A673 (cell line): ENCODE results near the gene COX5B.

Source experiments
- EZH2 ChIP-seq: fragments of 200-600 bp; sonication (generic); IDR thresholded peaks from 2 replicates; pipeline ENCODE4 v1.6.1; 2017; ENCODE audit warnings: borderline replicate concordance, low read depth, mild to moderate bottlenecking, mixed read lengths, antibody characterized with exemption, low read length; ENCODE audit not compliant: poor library complexity, severe bottlenecking
- TF ChIP-seq, protein P1 (sequence below): fragments of 300-800, 200-600 bp; sonication (generic); conservative IDR thresholded peaks from 2 replicates; pipeline ENCODE4 v1.5.1; 2017; ENCODE audit warnings: low read depth, mild to moderate bottlenecking, antibody characterized with exemption, low read length, moderate library complexity, mixed read lengths

DNA sequence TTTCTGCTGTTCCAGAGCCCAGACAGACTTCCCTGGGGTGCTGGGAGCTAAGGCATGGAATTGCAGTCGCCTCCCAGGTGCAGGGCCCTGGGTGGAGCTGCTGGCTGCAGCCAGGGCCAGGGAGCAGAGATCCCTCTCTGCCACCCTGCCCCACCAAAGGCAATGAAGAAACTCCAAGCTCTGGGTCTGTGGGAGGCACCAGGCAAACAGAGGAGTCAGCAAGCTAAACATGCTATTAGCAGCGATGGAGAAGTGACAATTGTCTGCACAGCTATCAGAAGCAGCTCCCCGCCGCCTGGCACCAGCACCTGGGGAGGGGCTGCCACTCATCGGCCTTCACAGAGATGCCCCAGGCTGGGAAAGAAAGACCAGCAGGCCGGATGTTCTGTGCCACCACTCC is 28.0 kb upstream of the COX5B start:
- TF ChIP-seq, protein P1, sequence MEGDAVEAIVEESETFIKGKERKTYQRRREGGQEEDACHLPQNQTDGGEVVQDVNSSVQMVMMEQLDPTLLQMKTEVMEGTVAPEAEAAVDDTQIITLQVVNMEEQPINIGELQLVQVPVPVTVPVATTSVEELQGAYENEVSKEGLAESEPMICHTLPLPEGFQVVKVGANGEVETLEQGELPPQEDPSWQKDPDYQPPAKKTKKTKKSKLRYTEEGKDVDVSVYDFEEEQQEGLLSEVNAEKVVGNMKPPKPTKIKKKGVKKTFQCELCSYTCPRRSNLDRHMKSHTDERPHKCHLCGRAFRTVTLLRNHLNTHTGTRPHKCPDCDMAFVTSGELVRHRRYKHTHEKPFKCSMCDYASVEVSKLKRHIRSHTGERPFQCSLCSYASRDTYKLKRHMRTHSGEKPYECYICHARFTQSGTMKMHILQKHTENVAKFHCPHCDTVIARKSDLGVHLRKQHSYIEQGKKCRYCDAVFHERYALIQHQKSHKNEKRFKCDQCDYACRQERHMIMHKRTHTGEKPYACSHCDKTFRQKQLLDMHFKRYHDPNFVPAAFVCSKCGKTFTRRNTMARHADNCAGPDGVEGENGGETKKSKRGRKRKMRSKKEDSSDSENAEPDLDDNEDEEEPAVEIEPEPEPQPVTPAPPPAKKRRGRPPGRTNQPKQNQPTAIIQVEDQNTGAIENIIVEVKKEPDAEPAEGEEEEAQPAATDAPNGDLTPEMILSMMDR, result no peak
- TF ChIP-seq EZH2, result no peak
